Measurements from ENCODE around the gene HOXD10. TPM values are rescaled to one million over a fixed set of nuclear protein-coding genes. Genes with fewer than 3 reads are reported as not detected.

The HOXD10 gene
- total and polyA plus RNA-seq, 4 donors: not detected

DNA sequence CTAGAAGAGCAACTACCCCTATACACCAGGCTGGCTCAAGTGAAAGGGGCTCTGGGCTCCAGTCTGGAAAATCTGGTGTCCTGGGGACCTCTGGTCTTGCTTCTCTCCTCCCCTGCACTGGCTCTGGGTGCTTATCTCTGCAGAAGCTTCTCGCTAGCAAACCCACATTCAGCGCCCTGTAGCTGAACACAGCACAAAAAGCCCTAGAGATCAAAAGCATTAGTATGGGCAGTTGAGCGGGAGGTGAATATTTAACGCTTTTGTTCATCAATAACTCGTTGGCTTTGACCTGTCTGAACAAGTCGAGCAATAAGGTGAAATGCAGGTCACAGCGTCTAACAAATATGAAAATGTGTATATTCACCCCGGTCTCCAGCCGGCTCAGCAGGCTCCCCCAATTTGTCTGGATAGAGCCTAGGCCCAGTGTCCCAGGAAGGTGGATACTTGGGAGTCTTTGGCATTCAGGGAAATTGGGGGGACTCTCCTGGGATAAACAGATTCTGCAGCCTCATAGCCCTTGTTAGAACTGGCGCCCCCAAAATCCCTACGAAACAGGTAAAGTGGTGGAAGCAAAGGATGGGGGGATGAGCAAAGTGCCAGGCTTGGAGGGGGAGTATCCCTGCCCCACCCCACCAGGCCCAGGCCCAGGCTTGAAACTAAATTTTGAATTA is 32.3 kb downstream of the HOXD10 start:
- Histone ChIP-seq H3K27me3 (ENCODE audit: control insufficient read depth in 4 of 4, insufficient read depth in 4 of 4, low read length in 3 of 4) (peaks cover 9 to 32% (median 19%) of the 10 kb centered on the region in 4 donors), H3K9me3 (ENCODE audit: control insufficient read depth in 4 of 4, low read length in 3 of 4) (no peaks in the 10 kb centered on the region), H3K9ac (ENCODE audit: low read depth in 1 of 2, low read length in 2 of 2) (no peak overlapping the region), H3K27ac (ENCODE audit: low read depth in 1 of 2, low read length in 2 of 2) (no peak overlapping the region), H3K36me3 (ENCODE audit: control insufficient read depth in 4 of 4, insufficient read depth in 3 of 4, low read depth in 1 of 4, low read length in 3 of 4) (no peaks in the 10 kb centered on the region), H3K4me3 (ENCODE audit: low read depth in 1 of 3, low read length in 3 of 3) (no peak overlapping the region), H3K4me1 (ENCODE audit: control insufficient read depth in 4 of 4, insufficient read depth in 4 of 4, low read length in 3 of 4) (peaks cover 0 to 8% (median 2%) of the 10 kb centered on the region in 4 donors)
- WGBS: 21% methylated on average over 11 of the region's 11 CpGs
- no peak for TF ChIP-seq YY1 (IDR thresholded peaks at IDR 0.05)
- TF ChIP-seq, protein P1, sequence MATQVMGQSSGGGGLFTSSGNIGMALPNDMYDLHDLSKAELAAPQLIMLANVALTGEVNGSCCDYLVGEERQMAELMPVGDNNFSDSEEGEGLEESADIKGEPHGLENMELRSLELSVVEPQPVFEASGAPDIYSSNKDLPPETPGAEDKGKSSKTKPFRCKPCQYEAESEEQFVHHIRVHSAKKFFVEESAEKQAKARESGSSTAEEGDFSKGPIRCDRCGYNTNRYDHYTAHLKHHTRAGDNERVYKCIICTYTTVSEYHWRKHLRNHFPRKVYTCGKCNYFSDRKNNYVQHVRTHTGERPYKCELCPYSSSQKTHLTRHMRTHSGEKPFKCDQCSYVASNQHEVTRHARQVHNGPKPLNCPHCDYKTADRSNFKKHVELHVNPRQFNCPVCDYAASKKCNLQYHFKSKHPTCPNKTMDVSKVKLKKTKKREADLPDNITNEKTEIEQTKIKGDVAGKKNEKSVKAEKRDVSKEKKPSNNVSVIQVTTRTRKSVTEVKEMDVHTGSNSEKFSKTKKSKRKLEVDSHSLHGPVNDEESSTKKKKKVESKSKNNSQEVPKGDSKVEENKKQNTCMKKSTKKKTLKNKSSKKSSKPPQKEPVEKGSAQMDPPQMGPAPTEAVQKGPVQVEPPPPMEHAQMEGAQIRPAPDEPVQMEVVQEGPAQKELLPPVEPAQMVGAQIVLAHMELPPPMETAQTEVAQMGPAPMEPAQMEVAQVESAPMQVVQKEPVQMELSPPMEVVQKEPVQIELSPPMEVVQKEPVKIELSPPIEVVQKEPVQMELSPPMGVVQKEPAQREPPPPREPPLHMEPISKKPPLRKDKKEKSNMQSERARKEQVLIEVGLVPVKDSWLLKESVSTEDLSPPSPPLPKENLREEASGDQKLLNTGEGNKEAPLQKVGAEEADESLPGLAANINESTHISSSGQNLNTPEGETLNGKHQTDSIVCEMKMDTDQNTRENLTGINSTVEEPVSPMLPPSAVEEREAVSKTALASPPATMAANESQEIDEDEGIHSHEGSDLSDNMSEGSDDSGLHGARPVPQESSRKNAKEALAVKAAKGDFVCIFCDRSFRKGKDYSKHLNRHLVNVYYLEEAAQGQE (IDR thresholded peaks at IDR 0.05): no peak
- TF ChIP-seq, protein P2, sequence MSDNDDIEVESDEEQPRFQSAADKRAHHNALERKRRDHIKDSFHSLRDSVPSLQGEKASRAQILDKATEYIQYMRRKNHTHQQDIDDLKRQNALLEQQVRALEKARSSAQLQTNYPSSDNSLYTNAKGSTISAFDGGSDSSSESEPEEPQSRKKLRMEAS (IDR thresholded peaks at IDR 0.05): no peak
- TF ChIP-seq JUND (IDR thresholded peaks at IDR 0.05): no peak
- no peak for TF ChIP-seq FOXA2 (IDR thresholded peaks at IDR 0.05)
- no peak for TF ChIP-seq RXRA (IDR thresholded peaks at IDR 0.05)
- TF ChIP-seq SP1 (IDR thresholded peaks at IDR 0.05): no peak
- TF ChIP-seq CTCF (IDR thresholded peaks at IDR 0.05; ENCODE audit: low read depth, low read length, missing input control): no peak
- TF ChIP-seq, protein P3, sequence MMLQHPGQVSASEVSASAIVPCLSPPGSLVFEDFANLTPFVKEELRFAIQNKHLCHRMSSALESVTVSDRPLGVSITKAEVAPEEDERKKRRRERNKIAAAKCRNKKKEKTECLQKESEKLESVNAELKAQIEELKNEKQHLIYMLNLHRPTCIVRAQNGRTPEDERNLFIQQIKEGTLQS (IDR thresholded peaks at IDR 0.05): no peak
- no peak for TF ChIP-seq RAD21 (IDR thresholded peaks at IDR 0.05)
- no peak for TF ChIP-seq EGR1 (IDR thresholded peaks at IDR 0.05; ENCODE audit: low read depth in 2 of 2)
- TF ChIP-seq NR2F2 (IDR thresholded peaks at IDR 0.05): no peak
- no peak for DNase-seq (ENCODE audit: low spot score)

GRCh38 chr2:176149481-176149938 is 32.9 kb downstream of the HOXD10 start:
- WGBS: 13% methylated on average over 22 of the region's 22 CpGs
- H3K27me3 ChIP-seq (ENCODE audit: control insufficient read depth in 4 of 4, insufficient read depth in 4 of 4, low read length in 3 of 4): peaks cover 10 to 34% (median 21%) of the 10 kb centered on the region in 4 donors
- H3K9ac ChIP-seq (ENCODE audit: low read depth in 1 of 2, low read length in 2 of 2): no peak overlapping the region
- H3K9me3 ChIP-seq (ENCODE audit: control insufficient read depth in 4 of 4, low read length in 3 of 4): no peaks in the 10 kb centered on the region
- peaks cover 0 to 8% (median 3%) of the 10 kb centered on the region in 4 donors for H3K4me1 ChIP-seq (ENCODE audit: control insufficient read depth in 4 of 4, insufficient read depth in 4 of 4, low read length in 3 of 4)
- no peak overlapping the region for H3K27ac ChIP-seq (ENCODE audit: low read depth in 1 of 2, low read length in 2 of 2)
- no peak overlapping the region for H3K4me3 ChIP-seq (ENCODE audit: low read depth in 1 of 3, low read length in 3 of 3)
- no peaks in the 10 kb centered on the region for H3K36me3 ChIP-seq (ENCODE audit: control insufficient read depth in 4 of 4, insufficient read depth in 3 of 4, low read depth in 1 of 4, low read length in 3 of 4)
- TF ChIP-seq, protein P3 (IDR thresholded peaks at IDR 0.05): no peak
- TF ChIP-seq HNF4A (conservative IDR thresholded peaks at IDR 0.05) (no peak), RAD21 (IDR thresholded peaks at IDR 0.05) (no peak), RXRA (IDR thresholded peaks at IDR 0.05) (no peak), EGR1 (IDR thresholded peaks at IDR 0.05; ENCODE audit: low read depth in 2 of 2) (no peak)
- TF ChIP-seq, protein P1 (IDR thresholded peaks at IDR 0.05): no peak
- no peak for DNase-seq (ENCODE audit: low spot score)
